Umbilical cord (tissue), 2 donors: ENCODE measurements around the gene NET1. TPM values are rescaled to one million over a fixed set of nuclear protein-coding genes. Genes with fewer than 3 reads are reported as not detected.

Source experiments
- DNase-seq: peaks from one replicate; pipeline ENCODE4 v3.0.0-alpha.2; 2015; ENCODE audit warnings: low spot score
- total RNA-seq: library from RNA; depleted of rRNA; stranded (reverse); fragments of >200 nt; gene quantifications from one replicate; pipeline ENCODE4 v1.2.3, GENCODE V29; 2014; ENCODE audit warnings: low replicate concordance; ENCODE audit not compliant: insufficient read depth

Gene NET1
- total RNA-seq, 1 donor from 2014 or later, result 63.6 TPM

- no peak for DNase-seq
Measured at GRCh38 chr10:5500910-5501309, 88.6 kb downstream of the NET1 start.

DNA sequence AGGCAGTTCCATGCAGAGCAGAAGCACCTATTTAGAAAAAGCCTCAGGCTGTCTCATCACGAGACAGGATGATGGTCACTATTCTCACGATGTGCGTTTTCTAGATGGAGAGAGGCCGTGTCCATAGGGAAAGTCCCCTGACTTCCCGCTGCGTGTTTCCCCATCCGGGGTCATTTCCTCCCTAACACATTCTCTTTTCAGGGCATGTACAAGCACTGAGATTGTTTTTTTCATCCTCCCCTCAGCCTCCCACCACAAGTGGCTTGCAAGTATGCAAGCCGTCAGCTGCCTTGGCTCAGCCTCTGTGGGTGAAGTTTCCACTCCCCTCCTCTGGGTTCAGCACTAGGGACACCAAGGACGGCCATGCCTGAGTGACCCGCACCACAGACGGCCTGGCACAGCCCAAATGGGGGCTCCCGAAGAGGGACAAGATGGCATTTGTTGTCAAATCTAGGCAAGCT, 89.7 kb downstream of the NET1 start:
- no peak for DNase-seq

GRCh38 chr10:5502571-5503476, 90.5 kb downstream of the NET1 start:
- DNase-seq, result no peak

GRCh38 chr10:5503477-5503835, 91.1 kb downstream of the NET1 start:
- peak; percentile 66 for DNase-seq

GRCh38 chr10:5504146-5505072, 92.1 kb downstream of the NET1 start:
- no peak for DNase-seq

DNA sequence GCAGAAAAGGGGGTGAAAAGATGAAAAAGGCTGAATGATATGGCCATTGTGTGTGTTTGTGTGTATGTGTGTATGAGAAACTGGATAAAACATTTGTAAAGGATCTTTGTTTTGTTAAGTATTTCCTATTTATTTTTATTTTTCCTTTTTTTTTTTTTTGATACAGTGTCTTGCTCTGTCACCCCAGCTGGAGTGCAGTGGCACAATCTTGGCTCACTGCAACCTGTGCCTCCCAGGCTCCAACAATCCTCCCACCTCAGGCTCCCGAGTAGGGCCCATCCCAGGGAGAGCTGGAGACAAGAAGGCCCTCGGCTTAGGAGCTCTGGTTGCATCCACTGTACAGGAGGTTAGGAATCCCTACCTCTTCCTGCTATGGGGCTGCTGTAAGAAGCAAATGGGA, 93.9 kb downstream of the NET1 start:
- DNase-seq, result no peak

- DNase-seq, result no peak
Measured at GRCh38 chr10:5506751-5507648, 94.6 kb downstream of the NET1 start.

DNA sequence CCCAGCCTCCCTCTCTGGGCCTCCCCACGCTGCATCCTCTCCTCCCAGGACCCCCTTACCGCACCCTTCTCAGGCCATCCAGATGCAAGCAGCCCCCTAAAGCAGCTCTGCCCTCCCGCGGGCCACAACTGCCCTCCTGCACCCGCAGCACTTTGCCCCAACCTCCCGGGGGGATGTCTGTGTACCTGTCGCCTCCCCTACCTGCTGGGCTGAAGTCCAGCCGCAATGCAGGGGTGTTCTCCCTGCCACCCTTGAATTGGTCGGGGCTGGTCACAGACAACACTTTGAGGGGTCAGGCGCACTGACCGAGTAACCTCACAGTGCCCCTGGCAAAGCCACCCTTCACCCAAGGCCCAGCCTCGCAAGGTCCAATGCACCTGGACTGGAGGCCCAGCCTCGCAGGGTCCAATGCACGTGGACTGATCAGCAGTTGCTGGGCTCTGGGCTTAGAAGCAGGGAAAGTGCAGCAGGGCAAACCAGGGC, 95.3 kb downstream of the NET1 start:
- no peak for DNase-seq

DNA sequence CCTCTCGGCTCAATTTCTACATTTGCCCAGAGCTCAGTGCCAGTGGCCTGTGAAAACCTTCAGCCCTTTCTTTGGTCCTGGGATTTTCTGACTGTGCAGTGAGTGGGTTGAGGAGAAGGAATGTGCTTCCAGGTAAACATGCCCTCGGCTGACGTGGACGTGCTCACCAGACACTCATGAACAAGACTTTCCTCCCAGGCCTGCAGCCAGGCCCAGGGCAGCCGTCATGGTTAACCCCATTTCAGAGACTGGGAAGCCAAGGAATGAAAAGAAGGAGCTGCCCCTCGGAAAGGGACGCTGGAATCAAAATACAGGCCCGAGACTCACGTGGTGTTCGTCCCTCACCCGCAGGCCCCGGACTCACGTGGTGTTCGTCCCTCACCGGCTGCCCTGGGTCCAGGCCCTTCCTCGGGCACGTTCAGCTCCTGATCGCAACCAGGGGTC, 95.8 kb downstream of the NET1 start:
- DNase-seq, result no peak

Other genes with a start within 250 kb of the NET1 start
- gene AKR1C8, start 227.4 kb upstream of the NET1 start, total RNA-seq, result 2.9 TPM
- not detected for gene AKR1C4, start 215.7 kb upstream of the NET1 start, total RNA-seq
- not detected for gene UCN3, start 47.6 kb upstream of the NET1 start, total RNA-seq
- gene TUBAL3, start 7.7 kb upstream of the NET1 start, total RNA-seq, result not detected
- gene CALML5, start 87.0 kb downstream of the NET1 start, total RNA-seq, result not detected
- gene CALML3, start 112.4 kb downstream of the NET1 start, total RNA-seq, result not detected